ENCODE measurements around the gene CCBE1.
"Not testable (repeated sequence)": the region's sequence is repeated elsewhere in the genome, so short reads cannot be mapped to it uniquely, and the experiment has no call there.

The CCBE1 gene

GRCh38 chr18:59675346-59675745, 21.9 kb downstream of the CCBE1 start:
- no peak for DNase-seq

GRCh38 chr18:59674903-59675270, 22.3 kb downstream of the CCBE1 start:
- no peak for DNase-seq

GRCh38 chr18:59674186-59674902, 22.9 kb downstream of the CCBE1 start:
- no peak for DNase-seq

- DNase-seq: peak; percentile 19
These were observed 24.9 kb downstream of the CCBE1 start for GRCh38 chr18:59672235-59672711.

- DNase-seq: no peak
These were observed 25.7 kb downstream of the CCBE1 start for GRCh38 chr18:59671551-59671950.

- no peak for DNase-seq
These were observed 27.2 kb downstream of the CCBE1 start for GRCh38 chr18:59669872-59670657.

GRCh38 chr18:59667488-59667887, 29.7 kb downstream of the CCBE1 start:
- DNase-seq: no peak

GRCh38 chr18:59666007-59666402, 31.2 kb downstream of the CCBE1 start:
- DNase-seq: not testable (repeated sequence)

- DNase-seq: no peak
These were observed 31.9 kb downstream of the CCBE1 start for GRCh38 chr18:59665057-59666006.

- DNase-seq: no peak
These were observed 32.9 kb downstream of the CCBE1 start for GRCh38 chr18:59664329-59664728.

- no peak for DNase-seq
These were observed 34.1 kb downstream of the CCBE1 start for GRCh38 chr18:59663096-59663495.

- no peak for DNase-seq
These were observed 35.1 kb downstream of the CCBE1 start for GRCh38 chr18:59661891-59662701.

GRCh38 chr18:59660786-59661743, 36.2 kb downstream of the CCBE1 start:
- no peak for DNase-seq

GRCh38 chr18:59660366-59660765, 36.9 kb downstream of the CCBE1 start:
- DNase-seq: no peak

GRCh38 chr18:59659508-59660170, 37.6 kb downstream of the CCBE1 start:
- DNase-seq: no peak

- no peak for DNase-seq
These were observed 38.3 kb downstream of the CCBE1 start for GRCh38 chr18:59658941-59659340.

- no peak for DNase-seq
These were observed 40.2 kb downstream of the CCBE1 start for GRCh38 chr18:59657012-59657411.

- DNase-seq: no peak
These were observed 40.8 kb downstream of the CCBE1 start for GRCh38 chr18:59656373-59656887.

GRCh38 chr18:59655676-59656075, 41.5 kb downstream of the CCBE1 start:
- DNase-seq: no peak

- no peak for DNase-seq
These were observed 46.2 kb downstream of the CCBE1 start for GRCh38 chr18:59651071-59651470.
